Epithelial cell of esophagus (primary cell): Measurements from ENCODE around the gene CEP112.

Experiments
- DNase-seq: peaks from one replicate; pipeline ENCODE4 v3.0.0; 2010; ENCODE audit warnings: low read depth
- H3K4me3 ChIP-seq: 2 replicates; pipeline ENCODE4 v1.5.1; 2011; ENCODE audit warnings: mild to moderate bottlenecking, low read length, control low read depth
- TF ChIP-seq, protein P1 (sequence below): IDR thresholded peaks from 2 replicates; pipeline ENCODE4 v1.5.1; 2011; ENCODE audit warnings: low read depth, mild to moderate bottlenecking, low read length, control low read depth, inconsistent platforms; ENCODE audit not compliant: insufficient read depth; ENCODE audit errors: missing control alignments

The CEP112 gene

GRCh38 chr17:66021757-66022156, 170.2 kb downstream of the CEP112 start:
- DNase-seq = no peak
- TF ChIP-seq, protein P1, sequence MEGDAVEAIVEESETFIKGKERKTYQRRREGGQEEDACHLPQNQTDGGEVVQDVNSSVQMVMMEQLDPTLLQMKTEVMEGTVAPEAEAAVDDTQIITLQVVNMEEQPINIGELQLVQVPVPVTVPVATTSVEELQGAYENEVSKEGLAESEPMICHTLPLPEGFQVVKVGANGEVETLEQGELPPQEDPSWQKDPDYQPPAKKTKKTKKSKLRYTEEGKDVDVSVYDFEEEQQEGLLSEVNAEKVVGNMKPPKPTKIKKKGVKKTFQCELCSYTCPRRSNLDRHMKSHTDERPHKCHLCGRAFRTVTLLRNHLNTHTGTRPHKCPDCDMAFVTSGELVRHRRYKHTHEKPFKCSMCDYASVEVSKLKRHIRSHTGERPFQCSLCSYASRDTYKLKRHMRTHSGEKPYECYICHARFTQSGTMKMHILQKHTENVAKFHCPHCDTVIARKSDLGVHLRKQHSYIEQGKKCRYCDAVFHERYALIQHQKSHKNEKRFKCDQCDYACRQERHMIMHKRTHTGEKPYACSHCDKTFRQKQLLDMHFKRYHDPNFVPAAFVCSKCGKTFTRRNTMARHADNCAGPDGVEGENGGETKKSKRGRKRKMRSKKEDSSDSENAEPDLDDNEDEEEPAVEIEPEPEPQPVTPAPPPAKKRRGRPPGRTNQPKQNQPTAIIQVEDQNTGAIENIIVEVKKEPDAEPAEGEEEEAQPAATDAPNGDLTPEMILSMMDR = no peak
- H3K4me3 ChIP-seq = no peak overlapping the region

DNA sequence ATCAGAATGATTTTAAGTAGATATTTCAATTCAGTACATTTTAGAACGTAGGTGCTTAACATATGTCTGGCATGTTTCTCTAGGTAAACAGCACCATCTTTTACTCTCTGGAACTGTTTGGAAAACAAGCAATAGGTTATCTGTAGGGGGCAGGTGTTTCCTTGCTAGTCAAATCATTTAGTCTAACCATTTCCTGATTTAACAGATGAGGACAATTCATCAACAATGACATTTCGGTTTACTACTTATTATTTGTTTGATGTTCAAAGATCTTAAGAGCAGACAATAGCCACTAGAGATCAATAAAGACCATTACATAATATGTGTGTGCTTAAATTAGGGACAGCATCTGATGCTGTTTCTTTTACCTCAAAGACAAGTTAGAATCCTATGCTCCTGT, 173.1 kb downstream of the CEP112 start:
- DNase-seq = no peak
- no peak overlapping the region for H3K4me3 ChIP-seq
- TF ChIP-seq, protein P1 = no peak

DNA sequence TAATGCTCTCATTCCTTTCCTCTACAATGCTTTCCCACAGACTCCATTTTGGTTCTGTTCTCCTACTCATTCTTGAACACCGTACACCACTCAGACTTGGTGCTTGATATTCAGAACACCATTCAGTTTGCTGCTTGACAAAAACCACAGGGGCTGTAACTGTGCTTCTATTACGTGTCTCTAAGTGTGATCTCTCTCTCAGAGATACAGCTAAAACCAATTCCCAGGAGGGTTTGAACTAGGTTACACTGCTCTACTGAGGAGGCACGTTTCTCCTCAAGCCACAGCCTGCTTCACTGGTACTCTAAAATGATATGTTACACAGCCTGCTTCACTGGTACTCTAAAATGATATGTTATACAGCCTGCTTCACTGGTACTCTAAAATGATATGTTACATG, 175.7 kb downstream of the CEP112 start:
- DNase-seq = no peak
- TF ChIP-seq, protein P1 = no peak
- no peak overlapping the region for H3K4me3 ChIP-seq

DNA sequence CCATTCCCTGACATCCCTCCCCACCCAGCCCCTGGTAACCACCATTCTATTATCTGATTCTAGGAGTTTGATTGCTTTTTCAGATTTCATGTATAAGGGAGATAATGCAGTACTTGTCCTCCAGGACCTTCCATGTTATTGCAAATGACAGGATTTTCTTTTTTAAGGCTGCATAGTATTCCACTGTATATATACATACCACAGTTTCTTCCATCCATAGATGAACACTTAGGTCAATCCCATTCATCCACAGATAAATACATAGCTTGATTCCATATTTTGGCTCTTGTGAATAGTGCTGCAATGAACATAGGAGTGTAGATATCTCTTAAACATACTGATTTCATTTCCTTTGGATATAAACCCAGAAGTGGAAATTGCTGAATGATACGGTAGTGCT, 183.3 kb downstream of the CEP112 start:
- TF ChIP-seq, protein P1 = no peak
- no peak for DNase-seq
- H3K4me3 ChIP-seq = no peak overlapping the region

DNA sequence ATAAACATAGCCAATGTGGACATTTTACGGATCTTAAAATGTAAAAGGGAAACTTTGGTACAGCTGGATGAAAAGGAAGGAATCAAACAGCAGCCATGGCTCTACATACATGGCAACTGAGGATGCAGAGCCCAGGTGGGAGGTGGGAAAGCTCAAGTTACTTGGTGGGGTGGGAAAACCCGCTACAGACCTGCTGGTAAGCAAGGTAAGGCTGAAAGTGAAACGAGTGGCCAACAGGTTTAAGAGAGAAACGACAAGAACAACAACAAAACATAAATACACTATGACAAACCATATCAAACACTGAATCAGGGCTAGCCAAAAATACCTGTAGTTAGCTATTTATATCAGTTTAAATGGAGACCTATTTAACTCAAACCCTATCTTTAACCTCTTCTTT, 185.3 kb downstream of the CEP112 start:
- H3K4me3 ChIP-seq = no peak overlapping the region
- TF ChIP-seq, protein P1 = no peak
- no peak for DNase-seq

DNA sequence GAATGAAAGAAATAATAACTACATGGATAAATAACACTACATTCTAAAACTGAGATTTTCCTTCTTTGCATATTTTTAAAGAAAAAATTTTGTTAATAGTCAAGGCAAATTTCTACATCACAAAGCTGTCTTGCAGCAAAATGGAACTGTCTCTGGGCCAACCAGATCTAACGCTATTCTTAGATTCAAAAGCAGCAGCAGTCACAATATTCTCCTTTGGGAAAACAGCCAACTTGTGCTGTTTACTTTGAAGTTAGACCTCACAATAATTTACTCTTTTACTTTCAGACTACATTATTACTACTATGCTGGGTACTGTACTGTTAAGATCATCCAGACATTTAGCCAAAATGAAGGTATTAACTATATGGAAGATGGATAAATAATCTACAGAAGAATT, 189.1 kb downstream of the CEP112 start:
- no peak overlapping the region for H3K4me3 ChIP-seq
- no peak for DNase-seq
- TF ChIP-seq, protein P1 = no peak

DNA sequence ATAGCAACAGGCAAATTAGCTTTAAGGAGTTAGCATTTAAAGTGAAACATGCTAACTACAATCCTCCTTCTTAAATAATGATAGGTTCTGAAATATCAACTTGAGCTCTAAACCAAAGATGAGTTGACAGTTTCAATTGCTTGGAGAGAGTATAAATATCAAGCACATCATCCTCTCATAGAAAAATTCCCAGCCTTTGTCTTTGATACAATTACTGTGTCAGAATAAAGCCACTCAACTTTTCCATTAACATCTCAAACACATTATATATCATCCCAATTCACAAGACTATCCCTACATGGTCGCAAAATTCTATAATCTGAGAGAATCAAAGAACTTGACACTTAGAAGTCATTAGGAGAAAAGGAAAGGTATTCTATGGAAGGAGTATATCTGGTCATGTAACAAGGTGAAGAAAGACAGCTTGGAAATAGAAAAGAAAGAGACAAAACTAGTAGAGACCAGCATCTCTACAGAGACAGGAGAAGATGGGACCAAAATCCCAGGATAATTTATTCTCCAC, 189.8 kb downstream of the CEP112 start:
- no peak for DNase-seq
- H3K4me3 ChIP-seq = no peak overlapping the region
- TF ChIP-seq, protein P1 = no peak
